ENCODE results near the gene CACNB2. TPM values are rescaled to one million over a fixed set of nuclear protein-coding genes. Genes with fewer than 3 reads are reported as not detected.

CACNB2 gene
- total RNA-seq, 1 donor from 2014 or later: 2.2 TPM

- Mint-ChIP-seq H3K27ac (ENCODE audit: unreplicated experiment) (no peak overlapping the region), H3K4me3 (peak overlapping the region; percentile 7)
- TF ChIP-seq, protein P1, sequence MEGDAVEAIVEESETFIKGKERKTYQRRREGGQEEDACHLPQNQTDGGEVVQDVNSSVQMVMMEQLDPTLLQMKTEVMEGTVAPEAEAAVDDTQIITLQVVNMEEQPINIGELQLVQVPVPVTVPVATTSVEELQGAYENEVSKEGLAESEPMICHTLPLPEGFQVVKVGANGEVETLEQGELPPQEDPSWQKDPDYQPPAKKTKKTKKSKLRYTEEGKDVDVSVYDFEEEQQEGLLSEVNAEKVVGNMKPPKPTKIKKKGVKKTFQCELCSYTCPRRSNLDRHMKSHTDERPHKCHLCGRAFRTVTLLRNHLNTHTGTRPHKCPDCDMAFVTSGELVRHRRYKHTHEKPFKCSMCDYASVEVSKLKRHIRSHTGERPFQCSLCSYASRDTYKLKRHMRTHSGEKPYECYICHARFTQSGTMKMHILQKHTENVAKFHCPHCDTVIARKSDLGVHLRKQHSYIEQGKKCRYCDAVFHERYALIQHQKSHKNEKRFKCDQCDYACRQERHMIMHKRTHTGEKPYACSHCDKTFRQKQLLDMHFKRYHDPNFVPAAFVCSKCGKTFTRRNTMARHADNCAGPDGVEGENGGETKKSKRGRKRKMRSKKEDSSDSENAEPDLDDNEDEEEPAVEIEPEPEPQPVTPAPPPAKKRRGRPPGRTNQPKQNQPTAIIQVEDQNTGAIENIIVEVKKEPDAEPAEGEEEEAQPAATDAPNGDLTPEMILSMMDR (conservative IDR thresholded peaks at IDR 0.05): no peak
Measured at GRCh38 chr10:18136073-18136791, 4.0 kb upstream of the CACNB2 start.

GRCh38 chr10:18137111-18137510, 3.1 kb upstream of the CACNB2 start:
- H3K4me1 Mint-ChIP-seq: peaks cover 24% of the 10 kb centered on the region

More at GRCh38 chr10:18136073-18136791, 4.0 kb upstream of the CACNB2 start:
- DNase-seq (ENCODE audit: low read depth, low spot score): no peak
- H3K36me3 Mint-ChIP-seq (ENCODE audit: low read depth): no peaks in the 10 kb centered on the region
- no peaks in the 10 kb centered on the region for H3K9me3 Mint-ChIP-seq
- peaks cover 20% of the 10 kb centered on the region for H3K4me1 Mint-ChIP-seq
- H3K27me3 Mint-ChIP-seq (ENCODE audit: low read depth): peaks cover 39% of the 10 kb centered on the region

DNA sequence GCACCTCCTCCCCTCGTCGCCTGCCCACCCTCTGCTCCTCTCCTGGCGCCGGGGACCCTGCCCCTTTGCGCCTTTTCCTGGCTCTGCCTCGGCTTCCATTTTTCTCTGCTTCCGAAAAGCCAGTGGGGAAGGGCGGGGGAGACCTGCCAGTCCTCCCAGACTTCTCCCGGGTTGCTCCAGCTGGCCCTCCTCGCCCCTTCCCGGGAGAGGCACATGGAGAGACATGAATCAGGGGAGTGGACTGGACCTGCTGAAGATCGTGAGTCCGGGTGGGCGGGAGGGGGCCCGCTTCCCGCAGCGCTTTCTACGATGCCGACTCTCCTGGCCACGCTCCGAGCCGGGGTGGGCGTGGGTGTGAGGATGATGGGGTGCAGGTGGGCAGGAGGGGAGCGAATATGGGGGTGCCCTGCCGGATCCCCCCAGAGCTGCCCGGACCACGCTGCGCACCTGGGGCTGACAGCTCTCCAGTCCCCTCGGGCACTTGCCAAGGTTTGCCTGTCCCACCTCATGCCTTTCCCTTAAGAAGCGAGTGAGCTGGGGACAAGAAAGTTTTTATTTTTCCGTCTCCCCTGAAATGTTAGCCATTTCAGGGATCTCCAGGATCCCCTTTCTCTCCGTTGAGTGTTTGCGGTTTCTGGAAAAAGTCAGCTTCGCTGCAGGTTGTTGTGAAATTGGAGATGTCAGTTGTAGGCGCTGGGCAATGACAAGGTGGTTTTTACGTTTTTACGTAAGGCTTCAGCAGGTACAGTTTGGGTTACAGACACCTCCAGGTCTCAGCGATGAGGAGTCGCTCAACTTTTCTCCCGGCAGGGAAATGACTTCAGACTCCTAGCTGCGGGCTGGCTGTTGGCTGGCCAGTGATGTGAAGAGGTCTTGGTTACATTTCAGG, 977 bp downstream of the CACNB2 start:
- H3K4me3 Mint-ChIP-seq: peak overlapping the region; percentile 91

More at GRCh38 chr10:18137111-18137510, 3.1 kb upstream of the CACNB2 start:
- no peak for DNase-seq (ENCODE audit: low read depth, low spot score)
- TF ChIP-seq, protein P1 (conservative IDR thresholded peaks at IDR 0.05): no peak
- H3K4me3 Mint-ChIP-seq: no peak overlapping the region
- no peaks in the 10 kb centered on the region for H3K36me3 Mint-ChIP-seq (ENCODE audit: low read depth)
- H3K27ac Mint-ChIP-seq (ENCODE audit: unreplicated experiment): no peak overlapping the region
- peaks cover 48% of the 10 kb centered on the region for H3K27me3 Mint-ChIP-seq (ENCODE audit: low read depth)
- no peaks in the 10 kb centered on the region for H3K9me3 Mint-ChIP-seq

DNA sequence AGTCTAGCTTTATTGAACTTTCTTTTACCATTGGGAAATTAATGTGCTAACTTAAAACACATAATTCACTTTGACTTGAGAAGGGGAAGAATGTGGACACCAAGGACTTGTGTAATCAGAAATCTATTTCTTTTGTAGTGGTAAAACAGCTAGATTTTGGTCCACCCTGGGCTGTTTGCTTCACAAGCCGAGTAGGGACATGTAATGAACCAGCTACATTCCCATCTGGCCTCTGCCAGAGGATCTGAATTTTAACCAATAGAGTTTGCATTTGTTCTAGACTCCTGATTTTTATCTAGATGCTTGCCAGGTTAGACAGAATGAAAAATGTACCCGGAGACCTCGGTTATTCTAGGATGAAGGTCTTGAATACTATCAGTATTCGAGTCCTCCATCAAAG, 1.9 kb downstream of the CACNB2 start:
- H3K9me3 Mint-ChIP-seq: no peaks in the 10 kb centered on the region
- no peak overlapping the region for H3K27ac Mint-ChIP-seq (ENCODE audit: unreplicated experiment)
- H3K27me3 Mint-ChIP-seq (ENCODE audit: low read depth): peaks cover 77% of the 10 kb centered on the region
- TF ChIP-seq, protein P1 (conservative IDR thresholded peaks at IDR 0.05): no peak
- peaks cover 7% of the 10 kb centered on the region for H3K4me1 Mint-ChIP-seq
- H3K4me3 Mint-ChIP-seq: peak overlapping the region; percentile 91
- no peak for DNase-seq (ENCODE audit: low read depth, low spot score)
- H3K36me3 Mint-ChIP-seq (ENCODE audit: low read depth): no peaks in the 10 kb centered on the region

More for the DNA sequence above, 977 bp downstream of the CACNB2 start:
- H3K27me3 Mint-ChIP-seq (ENCODE audit: low read depth): peaks cover 79% of the 10 kb centered on the region
- H3K36me3 Mint-ChIP-seq (ENCODE audit: low read depth): no peaks in the 10 kb centered on the region
- TF ChIP-seq, protein P1 (conservative IDR thresholded peaks at IDR 0.05): no peak
- no peaks in the 10 kb centered on the region for H3K9me3 Mint-ChIP-seq
- peak overlapping the region; percentile 24 for H3K27ac Mint-ChIP-seq (ENCODE audit: unreplicated experiment)
- no peak for DNase-seq (ENCODE audit: low read depth, low spot score)
- peaks cover 14% of the 10 kb centered on the region for H3K4me1 Mint-ChIP-seq

DNA sequence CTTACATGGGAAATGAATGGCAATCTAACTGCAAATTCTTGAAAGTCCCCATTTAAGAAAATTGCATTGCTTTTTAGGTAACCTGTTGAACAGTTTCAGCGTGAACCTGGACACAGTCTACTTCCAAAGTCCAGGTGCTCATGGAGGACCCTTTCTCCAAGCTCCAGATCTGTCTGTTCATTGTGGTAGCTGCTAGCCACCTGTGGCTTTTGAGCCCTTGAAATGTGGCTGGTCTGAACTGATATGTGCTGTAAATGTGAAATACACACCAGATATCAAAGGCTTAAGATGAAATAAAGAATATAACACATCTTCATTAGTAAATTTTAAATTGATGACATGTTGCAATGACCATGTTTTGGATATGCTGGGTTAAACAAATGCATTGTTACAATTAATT, 4.2 kb downstream of the CACNB2 start:
- no peak for DNase-seq (ENCODE audit: low read depth, low spot score)
- Mint-ChIP-seq H3K27ac (ENCODE audit: unreplicated experiment) (no peak overlapping the region), H3K4me3 (no peak overlapping the region), H3K27me3 (ENCODE audit: low read depth) (peaks cover 62% of the 10 kb centered on the region), H3K36me3 (ENCODE audit: low read depth) (no peaks in the 10 kb centered on the region), H3K9me3 (no peaks in the 10 kb centered on the region), H3K4me1 (peaks cover 7% of the 10 kb centered on the region)
- TF ChIP-seq, protein P1 (conservative IDR thresholded peaks at IDR 0.05): no peak
